Esophagus muscularis mucosa (tissue), 4 donors: ENCODE measurements around the gene XAF1. TPM values are rescaled to one million over a fixed set of nuclear protein-coding genes. Genes with fewer than 3 reads are reported as not detected.

ENCODE experiments used
- small RNA-seq, 3 donors: library from RNA; depleted of rRNA; stranded (forward); fragments of <200 nt; gene quantifications; one replicate each; pipeline ENCODE3, GENCODE V24; 2016
- total RNA-seq, 4 donors: library from RNA; depleted of rRNA; stranded (reverse); fragments of >200 nt; gene quantifications; one replicate each; pipeline versions ENCODE4 v1.1.0 to v1.2.1, GENCODE V29; 2016

XAF1 gene
- total RNA-seq, 4 donors from 2014 or later: 11.1 to 35.3 (median 15.9) TPM

Small RNA genes lying within 50 kb of the gene (small RNA-seq; reads per million reads assigned to genes)
- 0 reads per million in 3 donors for gene AC004706.2

Other genes starting within 250 kb of the XAF1 start
- 10 to 100 TPM; 46.5 to 93.2 (median 68.9) TPM for gene PITPNM3, start 199.5 kb upstream of the XAF1 start, total RNA-seq
- gene KIAA0753, start 115.3 kb upstream of the XAF1 start, total RNA-seq: 10 to 100 TPM; 36.9 to 73.9 (median 46.4) TPM
- gene TXNDC17, start 115.0 kb upstream of the XAF1 start, total RNA-seq: 100 to 1,000 TPM in 1 of 4 donors, 10 to 100 TPM in 3; 58.5 to 109 (median 74.2) TPM
- gene MED31, start 104.4 kb upstream of the XAF1 start, total RNA-seq: 1 to 10 TPM; 4.5 to 8.7 (median 6.9) TPM
- 1 to 10 TPM in 1 of 4 donors, under 1 TPM in 3; 0.50 to 1.5 (median 0.84) TPM for gene C17orf100, start 104.3 kb upstream of the XAF1 start, total RNA-seq
- gene SLC13A5, start 42.7 kb upstream of the XAF1 start, total RNA-seq: under 1 TPM in 1 of 4 donors, not detected in 3; 0.34 TPM
- under 1 TPM in 2 of 4 donors, not detected in 2; 0.33 to 0.83 TPM for gene FBXO39, start 20.2 kb downstream of the XAF1 start, total RNA-seq
- not detected for gene TEKT1, start 75.7 kb downstream of the XAF1 start, total RNA-seq
- gene ALOX12, start 240.0 kb downstream of the XAF1 start, total RNA-seq: under 1 TPM in 1 of 4 donors, not detected in 3; 0.17 TPM